GM13976 (cell line): Measurements from ENCODE around the gene CXCR5.

Source experiments
- DNase-seq: peaks from one replicate; pipeline ENCODE4 v3.0.0; 2012; ENCODE audit warnings: low spot score
- CTCF ChIP-seq: IDR thresholded peaks from 2 replicates; pipeline ENCODE4 v1.5.1; 2012; ENCODE audit warnings: borderline replicate concordance, mild to moderate bottlenecking; ENCODE audit not compliant: insufficient read depth; ENCODE audit errors: extremely low read depth, missing control alignments, control extremely low read depth
- in situ Hi-C: fragments of 300-500 bp; cut with MboI; formaldehyde crosslinking; loops from one replicate; pipeline ENCODE4 v1.12.0; 2022; ENCODE audit warnings: low sequenced_read_pairs, mixed read lengths, inconsistent platforms; ENCODE audit not compliant: unreplicated experiment

CXCR5 gene

GRCh38 chr11:118873804-118874203 is 9.9 kb upstream of the CXCR5 start:
- no peak for DNase-seq
- in situ Hi-C loops = no loop called here
- no peak for TF ChIP-seq CTCF

GRCh38 chr11:118876286-118876685 is 7.4 kb upstream of the CXCR5 start:
- no peak for TF ChIP-seq CTCF
- DNase-seq = no peak
- in situ Hi-C loops = no loop called here

- TF ChIP-seq CTCF = no peak
- in situ Hi-C loops = no loop called here
Measured at GRCh38 chr11:118877487-118878162, 6.1 kb upstream of the CXCR5 start.

GRCh38 chr11:118878163-118878563 is 5.5 kb upstream of the CXCR5 start:
- TF ChIP-seq CTCF = no peak
- no peak for DNase-seq
- in situ Hi-C loops = no loop called here

More at GRCh38 chr11:118877487-118878162, 6.1 kb upstream of the CXCR5 start:
- DNase-seq = no peak

GRCh38 chr11:118881228-118881627 is 2.5 kb upstream of the CXCR5 start:
- no peak for DNase-seq
- in situ Hi-C loops = no loop called here
- TF ChIP-seq CTCF = no peak

- in situ Hi-C loops = no loop called here
- no peak for DNase-seq
- no peak for TF ChIP-seq CTCF
Measured at GRCh38 chr11:118882491-118882890, 1.2 kb upstream of the CXCR5 start.
